Progenitor cell of endocrine pancreas (in vitro differentiated cells): ENCODE measurements around the gene ARHGEF11. TPM values are rescaled to one million over a fixed set of nuclear protein-coding genes. Genes with fewer than 3 reads are reported as not detected.

ENCODE experiments used
- DNase-seq: peaks from one replicate; pipeline ENCODE4 v3.0.0; 2021; ENCODE audit warnings: low spot score; ENCODE audit not compliant: unreplicated experiment
- H3K27ac Mint-ChIP-seq: 2 replicates; pipeline ENCODE4 v1.8.0; 2021; ENCODE audit warnings: mild to moderate bottlenecking, moderate library complexity, mixed read lengths
- H3K27me3 Mint-ChIP-seq: 2 replicates; pipeline ENCODE4 v1.8.0; 2021; ENCODE audit warnings: mixed read lengths
- H3K36me3 Mint-ChIP-seq: 2 replicates; pipeline ENCODE4 v1.8.0; 2022; ENCODE audit warnings: mixed read lengths; ENCODE audit not compliant: insufficient read depth
- H3K4me1 Mint-ChIP-seq: 2 replicates; pipeline ENCODE4 v1.8.0; 2021; ENCODE audit warnings: low read depth, mixed read lengths
- H3K4me3 Mint-ChIP-seq: 2 replicates; pipeline ENCODE4 v1.8.0; 2021; ENCODE audit warnings: low read depth, mild to moderate bottlenecking, moderate library complexity, mixed read lengths
- H3K9me3 Mint-ChIP-seq: 2 replicates; pipeline ENCODE4 v1.8.0; 2021; ENCODE audit warnings: low read depth, mixed read lengths
- total RNA-seq: library from RNA; stranded (reverse); gene quantifications from 2 replicates; pipeline ENCODE4 v1.2.1, GENCODE V29; 2021
- TF ChIP-seq, protein P1 (sequence below): fragments of 200-600 bp; sonication (generic); IDR thresholded peaks from one replicate; pipeline ENCODE4 v1.5.0; 2021; ENCODE audit warnings: antibody characterized with exemption, mild to moderate bottlenecking; ENCODE audit not compliant: unreplicated experiment

ARHGEF11 gene
- total RNA-seq, 1 donor from 2014 or later: 56.7 TPM

DNA sequence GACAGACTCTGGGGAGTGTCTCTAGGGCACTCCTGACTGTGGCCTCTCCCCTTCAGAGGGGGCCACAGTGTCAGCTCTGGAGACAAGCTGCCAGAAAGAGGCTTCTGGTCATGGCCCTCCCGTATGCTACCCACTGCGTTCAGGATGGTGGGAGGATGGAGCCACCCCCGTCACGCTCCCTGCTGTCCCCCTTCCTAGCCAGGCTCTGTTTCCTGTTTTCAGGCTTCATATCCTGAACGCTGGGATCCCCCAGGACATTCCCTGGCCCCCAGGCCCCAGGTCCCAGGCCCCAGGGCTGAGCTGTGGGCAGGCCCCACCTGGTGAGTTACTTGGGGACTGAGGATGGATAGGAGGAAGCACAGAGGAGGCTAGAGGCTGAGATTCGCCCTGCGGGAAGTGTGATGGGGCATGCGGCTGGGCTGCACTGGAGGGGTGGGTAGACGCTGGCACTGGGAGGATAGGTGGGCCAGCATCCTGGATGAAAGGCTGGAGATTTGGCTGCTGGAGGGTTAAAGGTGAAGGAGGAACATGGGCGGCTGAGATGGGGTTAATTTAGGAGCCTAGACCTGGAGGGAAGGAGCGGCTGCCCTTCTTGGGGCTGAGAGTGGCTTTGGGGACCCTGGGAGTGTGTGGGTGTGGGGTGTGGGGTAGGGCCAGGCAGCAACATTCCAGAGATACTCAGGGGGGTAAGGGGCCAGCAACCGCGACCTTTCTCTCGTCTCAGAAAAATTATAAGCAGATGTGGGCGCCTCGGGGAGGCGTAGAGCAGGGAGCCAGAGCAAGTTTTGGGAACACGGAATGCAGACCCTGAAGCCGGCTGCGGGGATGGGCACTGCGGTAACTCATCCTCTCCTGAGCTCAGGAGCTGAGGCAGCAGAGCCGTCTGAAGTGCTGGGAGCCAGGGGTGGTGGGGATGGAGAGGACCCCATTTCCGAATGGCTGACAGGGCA, 143.3 kb downstream of the ARHGEF11 start:
- Mint-ChIP-seq H3K36me3 (no peaks in the 10 kb centered on the region), H3K27me3 (peaks cover 65% of the 10 kb centered on the region), H3K9me3 (no peaks in the 10 kb centered on the region), H3K4me1 (no peaks in the 10 kb centered on the region), H3K4me3 (no peak overlapping the region), H3K27ac (no peak overlapping the region)
- TF ChIP-seq, protein P1, sequence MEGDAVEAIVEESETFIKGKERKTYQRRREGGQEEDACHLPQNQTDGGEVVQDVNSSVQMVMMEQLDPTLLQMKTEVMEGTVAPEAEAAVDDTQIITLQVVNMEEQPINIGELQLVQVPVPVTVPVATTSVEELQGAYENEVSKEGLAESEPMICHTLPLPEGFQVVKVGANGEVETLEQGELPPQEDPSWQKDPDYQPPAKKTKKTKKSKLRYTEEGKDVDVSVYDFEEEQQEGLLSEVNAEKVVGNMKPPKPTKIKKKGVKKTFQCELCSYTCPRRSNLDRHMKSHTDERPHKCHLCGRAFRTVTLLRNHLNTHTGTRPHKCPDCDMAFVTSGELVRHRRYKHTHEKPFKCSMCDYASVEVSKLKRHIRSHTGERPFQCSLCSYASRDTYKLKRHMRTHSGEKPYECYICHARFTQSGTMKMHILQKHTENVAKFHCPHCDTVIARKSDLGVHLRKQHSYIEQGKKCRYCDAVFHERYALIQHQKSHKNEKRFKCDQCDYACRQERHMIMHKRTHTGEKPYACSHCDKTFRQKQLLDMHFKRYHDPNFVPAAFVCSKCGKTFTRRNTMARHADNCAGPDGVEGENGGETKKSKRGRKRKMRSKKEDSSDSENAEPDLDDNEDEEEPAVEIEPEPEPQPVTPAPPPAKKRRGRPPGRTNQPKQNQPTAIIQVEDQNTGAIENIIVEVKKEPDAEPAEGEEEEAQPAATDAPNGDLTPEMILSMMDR: no peak
- DNase-seq: no peak

- no peak overlapping the region for H3K4me3 Mint-ChIP-seq
- H3K36me3 Mint-ChIP-seq: no peaks in the 10 kb centered on the region
- H3K9me3 Mint-ChIP-seq: no peaks in the 10 kb centered on the region
- H3K27ac Mint-ChIP-seq: no peak overlapping the region
- H3K4me1 Mint-ChIP-seq: peaks cover 2% of the 10 kb centered on the region
- H3K27me3 Mint-ChIP-seq: peaks cover 66% of the 10 kb centered on the region
- DNase-seq: no peak
- TF ChIP-seq, protein P1: no peak
Observed at GRCh38 chr1:156901590-156901900, 144.0 kb downstream of the ARHGEF11 start.

GRCh38 chr1:156900896-156901589, 144.5 kb downstream of the ARHGEF11 start:
- no peak overlapping the region for H3K4me3 Mint-ChIP-seq
- H3K27ac Mint-ChIP-seq: no peak overlapping the region
- no peaks in the 10 kb centered on the region for H3K9me3 Mint-ChIP-seq
- H3K27me3 Mint-ChIP-seq: peaks cover 71% of the 10 kb centered on the region
- H3K4me1 Mint-ChIP-seq: peaks cover 4% of the 10 kb centered on the region
- no peaks in the 10 kb centered on the region for H3K36me3 Mint-ChIP-seq
- TF ChIP-seq, protein P1: no peak
- no peak for DNase-seq

DNA sequence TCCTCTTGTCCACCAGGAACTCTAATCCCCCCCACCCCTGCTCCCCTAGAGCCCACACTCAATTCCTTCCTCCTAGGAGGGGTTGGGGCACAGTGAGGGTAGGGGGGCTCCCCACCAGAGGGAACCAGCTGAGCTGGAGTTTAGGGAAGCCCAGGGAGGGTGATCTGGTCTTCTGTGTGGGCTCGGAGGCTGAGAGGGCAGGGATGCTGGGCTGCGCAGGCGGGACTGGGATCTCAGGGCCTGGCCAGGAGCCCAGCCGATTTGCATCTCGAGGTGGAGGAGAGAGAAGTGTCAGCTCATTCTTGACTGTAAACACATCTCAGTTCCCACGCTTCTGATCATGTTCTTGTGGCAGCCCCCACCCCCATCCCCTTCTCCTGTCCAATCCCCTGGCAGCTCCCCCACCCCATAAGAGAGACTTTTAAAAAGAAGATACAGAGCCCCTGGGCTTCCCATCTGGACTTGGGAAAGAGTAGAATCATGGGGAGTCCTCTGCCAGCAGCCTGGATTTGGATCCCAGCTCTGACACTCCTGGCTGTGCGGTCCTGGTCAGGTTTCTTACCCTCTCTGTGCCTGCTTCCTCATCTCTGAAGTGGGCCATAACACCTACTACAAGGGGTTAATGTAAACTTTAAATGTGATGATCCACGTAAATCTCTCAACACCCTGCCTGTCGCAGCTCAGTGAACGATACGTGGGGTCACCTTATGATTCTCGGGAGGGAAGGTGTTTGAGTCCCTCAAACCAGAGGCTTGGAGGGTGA, 145.4 kb downstream of the ARHGEF11 start:
- no peak for DNase-seq
- Mint-ChIP-seq H3K4me3 (no peak overlapping the region), H3K9me3 (no peaks in the 10 kb centered on the region), H3K4me1 (peaks cover 4% of the 10 kb centered on the region), H3K27ac (no peak overlapping the region), H3K27me3 (peaks cover 73% of the 10 kb centered on the region), H3K36me3 (no peaks in the 10 kb centered on the region)
- TF ChIP-seq, protein P1: no peak
